HG02678 (cell line): ENCODE measurements around the gene GFRA1.

Experiments used
- ATAC-seq: cut with Tn5 transposase; IDR thresholded peaks from one replicate; pipeline ENCODE4 v1.9.1; 2021; ENCODE audit warnings: mild to moderate bottlenecking, moderate library complexity; ENCODE audit not compliant: unreplicated experiment

The GFRA1 gene, protein sequence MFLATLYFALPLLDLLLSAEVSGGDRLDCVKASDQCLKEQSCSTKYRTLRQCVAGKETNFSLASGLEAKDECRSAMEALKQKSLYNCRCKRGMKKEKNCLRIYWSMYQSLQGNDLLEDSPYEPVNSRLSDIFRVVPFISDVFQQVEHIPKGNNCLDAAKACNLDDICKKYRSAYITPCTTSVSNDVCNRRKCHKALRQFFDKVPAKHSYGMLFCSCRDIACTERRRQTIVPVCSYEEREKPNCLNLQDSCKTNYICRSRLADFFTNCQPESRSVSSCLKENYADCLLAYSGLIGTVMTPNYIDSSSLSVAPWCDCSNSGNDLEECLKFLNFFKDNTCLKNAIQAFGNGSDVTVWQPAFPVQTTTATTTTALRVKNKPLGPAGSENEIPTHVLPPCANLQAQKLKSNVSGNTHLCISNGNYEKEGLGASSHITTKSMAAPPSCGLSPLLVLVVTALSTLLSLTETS

DNA sequence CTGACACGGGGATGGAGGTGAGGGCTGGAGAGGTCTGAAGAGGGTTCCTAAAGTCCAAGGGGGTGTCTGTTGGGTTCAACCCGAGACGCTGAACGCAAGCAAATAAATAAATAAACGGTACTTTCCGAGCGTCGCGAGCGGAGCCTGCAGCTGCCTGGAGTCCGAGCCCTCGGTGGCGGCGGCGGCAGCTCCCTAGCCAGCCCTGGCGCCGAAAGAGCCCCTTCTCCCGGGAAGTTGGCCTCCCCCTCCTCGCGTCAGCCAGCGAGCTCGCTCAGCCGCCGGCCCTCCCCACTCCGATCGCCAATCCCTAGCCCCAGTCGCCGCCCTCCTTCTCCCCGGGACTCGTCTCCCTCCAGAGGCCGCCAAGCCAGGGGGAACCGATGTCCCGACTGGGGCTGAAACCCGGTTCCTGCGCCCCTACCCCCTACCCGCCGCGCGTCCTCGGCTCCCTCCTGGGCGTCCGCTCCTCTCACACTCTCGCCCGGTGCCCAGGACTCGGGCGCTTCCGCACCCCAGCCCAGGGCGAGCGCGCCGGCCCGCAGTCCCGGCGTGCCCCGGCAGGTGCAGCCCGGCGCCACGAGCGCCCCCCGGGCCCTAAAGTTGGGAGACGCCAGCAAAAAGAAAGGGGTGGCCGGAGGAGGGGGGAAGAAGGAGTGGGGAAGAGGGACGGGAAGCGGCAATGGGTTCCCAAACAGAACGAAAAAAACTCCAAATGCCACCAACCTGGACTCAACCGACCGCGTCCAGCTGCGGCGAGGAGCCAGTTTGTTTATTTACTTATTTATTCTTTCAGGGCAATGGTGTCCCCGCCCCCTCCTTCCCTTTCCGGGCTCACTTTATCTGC lies at the start of gene GFRA1:
TSS of gene GFRA1 (minus strand) at position 767 of the 844 bp plus-strand sequence. CDS start 1,177 bp downstream, outside the sequence.
- no peak for ATAC-seq

DNA sequence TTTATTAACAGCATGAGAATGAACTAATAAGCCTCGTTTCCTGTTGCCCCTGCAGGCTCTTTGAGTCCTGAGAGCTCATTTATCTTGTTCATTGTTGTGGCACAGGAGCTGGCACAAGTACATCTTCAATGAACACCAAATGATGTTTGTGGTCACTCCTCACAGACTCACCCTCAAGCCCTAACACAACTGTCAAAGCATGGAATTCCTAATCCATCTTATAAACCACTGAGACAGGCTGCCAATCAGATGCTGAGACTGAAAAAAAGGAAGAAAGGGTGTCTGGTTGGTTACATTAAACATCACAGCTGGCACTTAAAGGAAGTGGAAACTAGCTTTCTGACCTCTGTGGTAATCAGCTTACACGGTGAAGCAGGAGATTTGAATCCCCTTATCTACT lies 43.5 kb upstream of the GFRA1 start:
- ATAC-seq = no peak

DNA sequence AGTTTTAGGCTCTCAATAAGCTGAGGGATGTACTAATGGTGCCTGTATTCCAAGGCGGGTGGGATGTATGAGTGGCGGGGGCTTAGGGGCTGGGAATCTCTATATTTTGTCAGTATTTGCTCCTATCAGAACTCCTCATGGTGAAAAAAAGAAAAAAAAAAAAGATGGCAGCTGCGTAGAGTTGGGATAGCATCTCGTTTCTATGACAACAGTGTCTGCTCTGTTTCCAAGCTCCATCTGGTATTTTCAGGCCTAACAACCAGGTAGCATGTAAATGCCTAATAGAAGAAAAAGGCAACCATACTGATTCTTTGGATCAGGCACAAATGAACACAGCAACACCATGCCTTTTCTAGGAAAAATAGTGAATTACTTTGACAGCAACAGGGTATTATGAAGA lies 39.5 kb upstream of the GFRA1 start:
- ATAC-seq = no peak

DNA sequence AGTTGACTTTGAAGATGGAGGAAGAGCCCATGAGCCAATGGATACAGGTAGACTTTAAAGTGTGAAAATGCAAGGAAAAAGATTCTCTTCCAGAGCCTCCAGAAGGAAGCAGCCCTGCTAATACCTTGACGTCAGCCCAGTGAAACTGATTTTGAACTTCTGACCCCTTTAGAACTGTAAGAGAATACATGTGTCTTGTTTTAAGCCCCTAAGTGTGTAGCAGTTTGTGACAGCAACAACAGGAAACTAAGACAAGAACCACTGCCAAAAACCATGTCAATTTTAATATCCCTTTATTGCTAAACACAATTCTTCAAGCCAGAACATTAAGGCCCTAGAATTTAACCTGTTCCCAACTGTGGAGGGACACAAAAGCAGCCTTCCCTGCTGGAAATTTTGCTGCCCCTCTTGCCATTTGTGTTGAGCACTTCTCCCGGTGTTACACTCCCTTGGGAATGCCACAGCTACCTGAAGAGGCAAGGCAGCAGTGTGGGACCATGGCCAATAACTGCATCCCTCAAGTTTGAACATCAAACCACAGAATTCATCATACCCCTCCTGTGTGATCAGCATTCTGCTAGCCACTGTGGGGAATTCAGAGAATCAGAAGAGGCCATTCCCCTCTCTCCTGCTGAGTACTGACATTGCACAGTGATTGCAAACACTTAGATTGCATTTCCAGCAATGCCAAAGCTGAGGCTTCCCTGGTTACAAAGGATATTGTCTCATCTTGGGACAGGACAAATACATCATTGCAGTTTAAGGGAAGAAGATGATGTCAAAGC lies 38.9 kb upstream of the GFRA1 start:
- no peak for ATAC-seq

DNA sequence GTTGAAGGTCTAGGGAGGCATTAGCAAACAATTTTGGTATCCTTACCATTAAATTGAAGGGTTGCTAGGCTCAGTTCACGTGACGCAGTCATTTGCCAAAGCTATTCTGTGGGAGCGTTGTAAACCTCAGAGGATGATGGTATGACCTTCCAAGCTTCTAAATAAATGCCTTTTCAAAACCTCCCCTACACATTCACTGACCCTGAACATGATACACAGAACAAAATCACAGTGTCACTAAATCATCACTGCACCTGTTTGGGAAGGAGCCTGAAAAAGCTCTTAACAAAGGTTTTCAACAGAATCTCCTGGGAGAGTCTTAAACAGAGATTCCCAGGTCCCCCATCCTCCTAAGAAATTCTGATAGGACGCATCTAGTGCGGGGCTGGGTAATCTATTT lies 38.0 kb upstream of the GFRA1 start:
- ATAC-seq = no peak

DNA sequence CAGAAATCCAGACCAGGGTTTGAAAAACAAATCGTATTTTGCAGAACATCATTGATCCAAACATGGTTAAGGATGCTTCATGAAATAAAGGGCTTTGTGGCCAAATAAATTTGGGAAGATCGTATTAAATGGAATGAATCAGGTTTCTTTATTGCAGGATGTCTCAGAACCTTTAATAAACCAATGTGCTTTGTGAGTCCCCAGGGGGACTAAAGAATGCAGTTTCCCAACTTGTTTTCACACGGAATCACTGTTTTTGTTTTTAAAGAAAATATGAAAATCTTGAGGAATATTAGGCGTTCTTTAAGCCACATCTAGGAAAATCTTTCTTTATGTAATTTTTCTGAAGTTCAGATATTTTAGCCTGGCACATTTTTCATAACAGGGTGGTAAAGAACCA lies 34.4 kb upstream of the GFRA1 start:
- no peak for ATAC-seq

DNA sequence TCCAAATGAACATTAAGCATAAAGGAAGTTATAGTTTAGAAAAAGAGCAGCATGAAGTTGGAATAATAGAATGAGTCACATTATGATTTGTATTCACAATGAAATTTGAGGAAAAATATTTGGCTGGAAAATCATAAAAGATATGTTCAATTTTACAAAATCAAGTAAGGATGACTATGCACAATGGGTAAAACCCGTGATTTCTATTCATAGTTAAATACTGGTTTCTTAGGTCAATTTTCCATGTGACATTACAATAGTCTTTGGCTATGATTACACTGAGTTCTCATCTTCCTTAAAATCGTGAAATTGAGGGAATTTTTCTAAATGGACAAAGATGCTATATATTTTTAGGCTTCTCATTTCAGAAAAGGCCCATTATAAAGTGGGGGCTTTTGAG lies 33.8 kb upstream of the GFRA1 start:
- no peak for ATAC-seq

DNA sequence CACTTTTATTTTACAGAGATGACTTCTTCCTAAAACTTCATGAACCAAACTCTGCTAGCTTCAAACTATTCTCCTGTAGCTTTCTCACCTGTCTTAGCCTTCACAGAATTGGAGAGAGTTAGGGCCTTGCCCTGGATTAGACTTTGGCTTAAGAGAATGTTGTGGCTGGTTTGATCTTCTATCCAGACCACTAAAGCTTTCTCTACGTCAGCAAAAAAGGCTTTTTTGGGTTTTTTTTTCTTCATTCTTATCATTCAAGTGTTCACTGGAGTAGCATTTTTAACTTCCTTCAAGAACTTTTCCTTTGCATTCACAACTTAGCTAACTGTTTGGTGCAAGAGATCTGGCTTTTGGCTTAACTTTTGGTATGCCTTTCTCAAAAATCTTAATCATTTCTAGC lies 31.9 kb upstream of the GFRA1 start:
- ATAC-seq = no peak

DNA sequence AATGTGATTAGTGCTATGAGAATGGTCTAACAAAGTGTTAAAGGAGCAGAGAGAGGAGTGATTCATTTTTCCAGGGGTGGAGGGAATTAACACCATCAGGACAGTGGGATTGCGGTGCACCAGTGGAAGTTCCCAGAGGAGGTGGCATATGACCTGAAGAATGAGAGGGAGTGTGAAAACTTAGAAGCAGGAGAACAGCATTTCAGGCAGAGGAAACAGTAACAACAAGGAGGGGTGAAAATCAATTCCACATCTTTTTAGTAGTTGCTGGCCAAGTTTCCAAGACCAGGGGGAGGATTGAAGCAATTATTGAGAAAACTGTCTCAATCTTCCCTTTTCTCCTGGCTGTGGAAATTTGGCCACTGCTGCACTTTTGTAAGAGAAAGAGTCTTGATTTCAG lies 27.5 kb upstream of the GFRA1 start:
- ATAC-seq = no peak

DNA sequence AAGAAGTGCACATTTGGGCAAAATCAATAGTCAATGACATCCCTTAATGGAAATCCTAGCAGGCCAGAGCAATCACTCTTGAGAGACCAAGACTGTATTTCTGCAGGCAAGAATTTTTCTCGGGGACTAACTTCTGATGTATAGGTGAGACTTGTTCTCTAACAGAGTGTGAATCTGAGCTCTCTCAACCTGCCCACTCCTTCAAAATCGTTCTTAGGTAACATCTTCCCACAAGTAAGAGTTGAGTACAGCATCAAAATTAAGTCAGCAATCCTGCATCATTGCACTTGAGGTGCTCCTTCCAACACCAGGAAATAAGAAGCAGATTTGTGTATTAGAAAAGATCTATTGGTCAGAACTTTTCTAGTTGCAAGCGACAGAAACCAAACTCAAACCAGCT lies 25.6 kb upstream of the GFRA1 start:
- no peak for ATAC-seq

DNA sequence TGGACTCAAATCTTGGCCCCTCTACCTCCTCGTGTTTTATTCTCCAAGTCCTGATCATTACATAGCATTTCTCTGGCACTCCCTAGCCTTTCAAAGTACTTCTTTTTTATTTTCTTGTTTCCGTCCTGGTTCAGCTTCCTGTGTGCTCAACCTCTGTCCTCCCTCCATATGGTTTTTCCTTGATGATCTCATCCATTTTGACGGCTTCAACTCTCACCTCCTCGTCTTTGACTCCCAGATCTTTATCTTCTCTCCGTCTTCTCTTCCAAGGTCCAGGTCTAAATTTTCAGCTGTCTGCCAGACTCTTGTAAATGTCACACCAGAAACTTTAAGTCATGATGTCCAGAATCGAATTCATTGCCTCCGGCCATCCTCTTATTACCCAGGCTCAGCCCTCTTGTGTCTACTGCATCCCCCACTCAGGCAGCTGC lies 23.3 kb upstream of the GFRA1 start:
- no peak for ATAC-seq

DNA sequence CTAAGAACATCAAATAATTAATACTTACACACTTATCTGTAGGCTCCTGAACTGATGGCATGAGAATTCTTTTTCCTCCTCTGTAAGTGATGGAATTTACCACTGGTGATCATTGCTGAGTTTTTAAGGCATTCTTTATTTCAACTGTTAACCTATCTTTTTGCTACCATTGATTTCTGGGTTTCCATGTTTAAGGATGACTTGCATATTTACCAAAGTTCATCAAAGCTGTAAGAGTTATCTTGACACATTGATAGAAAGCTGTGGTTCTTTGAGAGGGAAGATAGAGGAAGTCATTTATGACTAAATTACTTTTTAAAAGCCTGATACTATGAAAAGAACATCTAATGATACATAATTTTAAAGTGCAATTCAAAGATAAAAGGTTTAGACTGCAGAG lies 19.5 kb upstream of the GFRA1 start:
- ATAC-seq = no peak

DNA sequence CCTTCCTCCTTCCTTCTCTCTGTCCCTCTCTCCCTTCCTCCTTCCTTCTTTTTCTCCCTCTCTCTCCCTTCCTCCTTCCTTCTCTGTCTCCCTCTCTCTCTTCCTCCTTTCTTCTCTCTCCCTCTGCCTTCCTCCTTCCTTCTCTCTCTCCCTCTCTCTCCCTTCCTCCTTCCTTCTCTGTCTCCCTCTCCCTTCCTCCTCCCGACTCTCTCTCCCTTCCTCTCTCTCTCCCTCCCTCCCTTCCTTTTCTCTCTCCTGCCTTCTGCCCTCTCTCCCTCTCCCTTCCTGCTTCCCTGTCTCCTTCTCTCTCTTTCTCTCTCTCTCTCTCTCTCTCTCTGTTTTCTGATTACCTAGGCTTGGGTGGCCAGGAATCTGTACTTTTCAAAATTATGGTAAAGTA lies 16.6 kb upstream of the GFRA1 start:
- ATAC-seq = no peak

DNA sequence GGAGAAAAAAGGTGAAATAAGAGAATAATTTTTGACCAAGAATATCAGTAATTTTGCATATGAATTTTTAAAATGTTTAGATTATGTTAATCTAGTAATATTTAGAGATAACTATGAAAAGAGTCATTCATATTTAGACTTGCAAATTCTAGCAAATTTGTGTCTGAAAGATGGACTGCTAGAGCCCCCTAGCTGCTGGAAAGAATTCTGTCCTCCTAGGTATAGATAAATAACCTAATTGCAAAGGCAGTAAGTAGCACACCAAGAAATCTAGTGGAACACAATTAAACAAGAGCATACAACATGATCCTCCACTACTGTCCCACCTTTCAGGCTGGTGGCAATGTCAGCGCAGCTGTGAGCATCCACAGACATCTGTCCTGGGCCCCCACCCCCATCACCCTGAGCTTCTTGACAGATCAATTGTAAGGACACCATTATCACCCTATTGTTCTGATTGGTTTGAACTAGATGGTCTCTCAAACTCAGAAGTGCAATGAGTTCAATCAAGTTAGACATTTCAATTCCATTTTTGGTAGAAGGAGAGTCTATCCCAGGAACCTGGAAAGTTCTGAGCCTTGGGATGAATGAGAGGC lies 15.0 kb upstream of the GFRA1 start:
- ATAC-seq = no peak

DNA sequence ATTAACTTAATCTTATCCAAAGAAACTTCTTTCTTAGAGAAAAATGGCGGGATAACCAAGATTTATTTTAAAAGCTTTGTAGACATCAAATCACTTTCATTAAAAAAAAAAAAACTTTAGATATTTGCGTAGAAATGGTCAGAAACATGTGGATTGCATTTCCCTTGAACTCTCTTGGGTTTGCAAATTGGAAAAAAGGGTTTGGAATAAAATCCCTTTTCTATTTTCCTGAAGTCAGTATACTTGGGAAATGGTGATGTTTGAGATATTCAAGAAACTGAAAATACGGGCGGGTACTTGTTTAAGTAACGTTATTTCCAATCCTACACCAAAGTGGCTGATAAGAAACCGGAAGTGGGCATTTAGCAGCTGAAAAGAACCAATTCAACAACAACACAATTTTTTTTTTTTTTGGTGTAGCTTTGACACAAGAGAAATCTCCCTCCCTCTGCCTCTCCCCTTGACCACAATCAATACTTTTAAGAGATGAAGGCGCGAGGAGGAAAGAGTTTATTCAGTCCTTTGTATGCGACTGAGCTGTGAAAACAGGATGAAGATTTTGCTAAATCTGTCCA lies 13.7 kb upstream of the GFRA1 start:
- ATAC-seq = no peak

DNA sequence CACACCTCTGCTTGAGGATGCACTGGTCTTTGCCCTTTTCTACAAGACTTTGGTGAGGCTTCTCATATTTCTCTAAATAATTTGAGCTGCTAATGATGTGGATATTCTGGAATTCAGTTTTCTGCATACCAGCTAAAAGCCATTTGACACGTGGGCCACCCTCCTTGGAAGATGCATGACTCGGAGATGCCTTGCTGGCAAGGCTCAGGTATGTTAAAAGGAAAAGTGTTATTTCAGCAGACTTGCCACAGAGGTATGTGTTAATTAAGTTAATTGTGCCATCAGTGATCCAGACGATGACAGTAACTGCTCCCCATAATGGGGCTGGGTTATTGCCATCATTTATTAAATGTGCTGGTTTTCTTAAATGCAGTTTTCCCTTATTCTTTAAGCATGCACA lies 8.8 kb upstream of the GFRA1 start:
- ATAC-seq = no peak

DNA sequence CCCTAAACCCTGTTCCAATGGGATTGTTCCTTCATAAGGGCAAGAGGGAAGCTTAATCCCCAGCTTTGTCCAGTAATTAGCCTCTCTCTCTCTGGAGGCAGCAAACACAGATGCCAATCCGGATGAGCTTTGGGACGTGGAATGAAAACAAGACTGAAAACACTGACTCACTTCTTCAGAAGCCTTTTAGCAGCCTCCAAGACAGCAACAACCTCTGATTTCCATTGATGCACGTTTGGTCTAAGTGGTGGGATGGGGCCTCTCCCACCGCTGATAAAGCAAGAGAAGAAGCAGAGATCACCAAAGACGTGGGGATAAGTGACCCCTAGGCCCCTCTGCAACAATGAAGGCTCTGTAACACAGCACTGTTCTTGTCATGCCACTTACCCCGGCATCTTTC lies 5.8 kb upstream of the GFRA1 start:
- ATAC-seq = no peak

DNA sequence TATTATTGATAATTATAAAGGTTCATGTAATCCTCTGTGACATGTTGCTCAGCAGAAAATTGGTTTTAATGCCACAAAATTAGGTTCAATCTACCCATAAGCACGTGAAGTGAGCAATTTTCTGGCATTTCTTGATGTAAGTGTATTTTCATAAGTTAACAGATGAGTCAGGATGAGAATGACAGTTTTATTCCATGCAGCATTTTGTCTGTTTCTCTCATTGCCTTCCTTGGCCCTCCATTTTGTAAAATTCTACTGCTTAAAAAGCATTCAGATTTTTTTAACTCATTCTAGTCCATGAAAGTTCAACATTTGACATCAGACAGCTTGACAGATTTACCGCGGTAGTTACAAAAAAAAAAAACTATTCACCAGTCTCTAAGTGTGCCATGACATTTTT lies 4.0 kb upstream of the GFRA1 start:
- no peak for ATAC-seq

DNA sequence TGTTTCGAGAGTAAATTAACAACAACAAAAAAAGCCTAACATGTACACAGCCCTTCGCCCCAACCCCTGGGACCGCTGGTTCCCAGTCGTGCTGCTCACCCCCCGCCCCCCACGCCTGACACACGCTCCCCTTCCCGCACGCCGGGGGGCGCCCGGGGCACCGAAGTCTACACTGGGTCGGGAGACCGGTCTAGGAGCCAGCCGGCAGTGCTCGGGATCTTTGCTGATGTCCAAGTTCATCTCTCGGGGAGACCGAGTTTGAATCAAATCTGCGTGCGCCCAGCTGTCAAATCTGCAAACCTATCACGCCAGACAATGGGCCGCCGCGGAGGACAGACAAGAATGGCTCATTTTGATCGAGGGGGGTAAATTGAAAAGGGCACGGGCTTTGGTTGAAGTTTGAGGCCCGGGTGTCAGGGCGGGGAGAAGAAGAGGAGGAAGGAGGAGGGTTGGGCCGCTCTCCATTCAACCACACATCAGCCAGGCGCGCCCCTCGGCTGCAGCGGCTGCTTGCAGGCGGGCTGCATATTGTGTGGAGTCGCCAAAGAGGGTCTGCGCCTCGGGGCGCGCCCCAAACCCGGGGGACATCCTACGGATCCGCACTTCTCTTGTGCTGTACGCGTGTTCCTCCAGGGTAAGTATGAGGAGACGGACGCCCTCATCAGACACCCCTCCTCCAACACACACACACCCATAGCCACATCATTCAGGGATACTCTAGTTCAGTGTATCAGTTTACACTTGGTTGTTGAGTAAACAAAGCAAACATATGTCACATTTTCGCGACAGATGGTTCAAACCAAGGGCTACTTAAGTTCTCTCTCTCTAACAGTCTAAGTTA lies 1.3 kb upstream of the GFRA1 start:
- no peak for ATAC-seq
